ENCODE results near the gene STAB1.

DNA sequence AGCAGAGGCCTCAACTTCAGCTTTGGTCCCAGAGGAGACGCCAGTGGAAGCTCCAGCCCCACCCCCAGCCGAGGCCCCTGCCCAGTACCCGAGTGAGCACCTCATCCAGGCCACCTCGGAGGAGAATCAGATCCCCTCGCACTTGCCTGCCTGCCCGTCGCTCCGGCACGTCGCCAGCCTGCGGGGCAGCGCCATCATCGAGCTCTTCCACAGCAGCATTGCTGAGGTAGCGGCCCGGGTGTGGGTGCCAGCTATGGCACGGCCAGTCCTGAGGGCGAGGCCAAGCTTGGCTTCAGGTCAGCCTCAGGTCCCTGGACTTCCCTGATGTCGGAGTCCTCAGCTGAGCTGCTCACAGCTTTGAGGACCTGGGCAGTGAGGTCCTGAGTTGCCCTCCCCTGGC lies 5.7 kb upstream of the STAB1 start:
- TF ChIP-seq, protein P1, sequence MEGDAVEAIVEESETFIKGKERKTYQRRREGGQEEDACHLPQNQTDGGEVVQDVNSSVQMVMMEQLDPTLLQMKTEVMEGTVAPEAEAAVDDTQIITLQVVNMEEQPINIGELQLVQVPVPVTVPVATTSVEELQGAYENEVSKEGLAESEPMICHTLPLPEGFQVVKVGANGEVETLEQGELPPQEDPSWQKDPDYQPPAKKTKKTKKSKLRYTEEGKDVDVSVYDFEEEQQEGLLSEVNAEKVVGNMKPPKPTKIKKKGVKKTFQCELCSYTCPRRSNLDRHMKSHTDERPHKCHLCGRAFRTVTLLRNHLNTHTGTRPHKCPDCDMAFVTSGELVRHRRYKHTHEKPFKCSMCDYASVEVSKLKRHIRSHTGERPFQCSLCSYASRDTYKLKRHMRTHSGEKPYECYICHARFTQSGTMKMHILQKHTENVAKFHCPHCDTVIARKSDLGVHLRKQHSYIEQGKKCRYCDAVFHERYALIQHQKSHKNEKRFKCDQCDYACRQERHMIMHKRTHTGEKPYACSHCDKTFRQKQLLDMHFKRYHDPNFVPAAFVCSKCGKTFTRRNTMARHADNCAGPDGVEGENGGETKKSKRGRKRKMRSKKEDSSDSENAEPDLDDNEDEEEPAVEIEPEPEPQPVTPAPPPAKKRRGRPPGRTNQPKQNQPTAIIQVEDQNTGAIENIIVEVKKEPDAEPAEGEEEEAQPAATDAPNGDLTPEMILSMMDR (IDR thresholded peaks at IDR 0.05), result no peak
- TF ChIP-seq POLR2A (IDR thresholded peaks at IDR 0.05) (no peak), EP300 (IDR thresholded peaks at IDR 0.05) (no peak), POLR2AphosphoS5 (IDR thresholded peaks at IDR 0.05) (no peak)
